ENCODE data around the gene TUBA1C. TPM values are rescaled to one million over a fixed set of nuclear protein-coding genes. Genes with fewer than 3 reads are reported as not detected.

Gene TUBA1C
- total RNA-seq = 234 and 342 TPM in 2 replicates

GRCh38 chr12:49264873-49265792, at the start of gene TUBA1C:
TSS of gene TUBA1C (plus strand) at chr12:49265082. CDS start at chr12:49265182, 100 bp downstream.

DNA sequence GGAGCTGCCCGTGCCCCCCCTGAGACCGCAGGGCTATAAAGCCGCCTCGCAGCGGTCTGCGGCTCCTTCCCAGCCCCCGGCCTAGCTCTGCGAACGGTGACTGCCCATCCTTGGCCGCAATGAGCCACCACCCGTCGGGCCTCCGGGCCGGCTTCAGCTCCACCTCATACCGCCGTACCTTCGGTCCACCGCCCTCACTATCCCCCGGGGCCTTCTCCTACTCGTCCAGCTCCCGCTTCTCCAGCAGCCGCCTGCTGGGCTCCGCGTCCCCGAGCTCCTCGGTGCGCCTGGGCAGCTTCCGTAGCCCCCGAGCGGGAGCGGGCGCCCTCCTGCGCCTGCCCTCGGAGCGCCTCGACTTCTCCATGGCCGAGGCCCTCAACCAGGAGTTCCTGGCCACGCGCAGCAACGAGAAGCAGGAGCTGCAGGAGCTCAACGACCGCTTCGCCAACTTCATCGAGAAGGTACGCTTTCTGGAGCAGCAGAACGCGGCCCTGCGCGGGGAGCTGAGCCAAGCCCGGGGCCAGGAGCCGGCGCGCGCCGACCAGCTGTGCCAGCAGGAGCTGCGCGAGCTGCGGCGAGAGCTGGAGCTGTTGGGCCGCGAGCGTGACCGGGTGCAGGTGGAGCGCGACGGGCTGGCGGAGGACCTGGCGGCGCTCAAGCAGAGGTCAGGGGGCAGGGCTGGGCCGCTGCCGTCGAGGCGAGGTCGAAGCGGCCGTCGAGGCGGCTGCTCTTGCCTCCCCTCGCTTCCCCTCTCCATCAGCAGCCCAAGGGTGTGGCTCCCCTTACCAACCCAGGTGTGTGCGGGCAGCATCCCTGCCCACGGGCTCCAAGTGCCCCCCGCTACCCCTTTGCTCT, 30.4 kb downstream of the TUBA1C start, which contains the start of gene PRPH:
Gene PRPH (plus strand): TSS at position 66 of the 855 bp plus-strand sequence. CDS start 54 bp downstream, at position 120.

DNA sequence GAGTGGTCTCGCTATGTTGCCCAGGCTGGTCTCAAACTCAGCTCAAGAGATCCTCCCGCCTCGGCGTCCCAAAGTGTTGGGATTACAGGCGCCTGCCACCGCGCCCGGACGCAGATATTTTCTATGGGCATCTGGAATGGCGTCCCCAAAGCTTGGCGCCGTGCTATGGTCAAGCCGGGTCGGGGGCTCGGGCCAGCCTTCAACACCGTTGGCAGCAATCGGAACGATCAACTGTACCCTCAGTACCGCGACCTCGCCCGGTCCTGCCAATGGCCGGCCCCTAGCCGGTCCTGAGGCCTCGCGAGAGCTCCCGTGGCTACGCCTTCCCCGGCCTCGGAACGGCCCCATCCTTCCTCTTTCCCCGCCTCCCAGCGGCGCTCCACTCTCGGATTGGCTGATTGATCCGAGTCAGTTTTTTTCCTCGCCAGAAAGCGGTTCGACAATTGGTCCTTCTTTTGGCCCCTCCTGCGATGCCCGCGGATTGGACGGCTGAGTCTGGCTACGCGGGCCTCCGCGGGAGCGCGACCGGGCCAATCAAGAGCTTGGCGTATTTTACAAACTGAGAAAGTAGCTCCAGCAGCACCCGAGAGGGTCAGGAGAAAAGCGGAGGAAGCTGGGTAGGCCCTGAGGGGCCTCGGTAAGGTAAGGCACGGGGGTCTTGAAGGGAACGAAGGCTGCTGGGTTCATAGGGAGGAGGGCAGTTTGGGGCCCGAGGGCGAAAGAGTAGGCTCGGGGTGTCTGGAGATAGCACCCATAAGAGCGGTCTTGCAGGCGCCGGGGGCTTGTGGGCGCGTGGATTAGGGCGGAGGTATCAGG, 58.0 kb downstream of the TUBA1C start, which contains the start of gene TROAP:
Gene TROAP (plus strand): TSS at position 548 of the 816 bp plus-strand sequence. CDS start 354 bp downstream, outside the sequence.

Other genes starting within 250 kb of the TUBA1C start
- 45.0 and 48.8 TPM in 2 replicates for gene PRKAG1, start 246.3 kb upstream of the TUBA1C start, total RNA-seq
- 36.2 and 58.5 TPM in 2 replicates for gene KMT2D, start 204.3 kb upstream of the TUBA1C start, total RNA-seq
- gene RHEBL1, start 195.1 kb upstream of the TUBA1C start, total RNA-seq = 0.94 and 2.1 TPM in 2 replicates
- 7.5 and 7.8 TPM in 2 replicates for gene DHH, start 170.3 kb upstream of the TUBA1C start, total RNA-seq
- 73.7 and 107 TPM in 2 replicates for gene LMBR1L, start 154.2 kb upstream of the TUBA1C start, total RNA-seq
- gene TUBA1B, start 133.7 kb upstream of the TUBA1C start, total RNA-seq = 1,723 and 2,063 TPM in 2 replicates
- gene TUBA1A, start 76.0 kb upstream of the TUBA1C start, total RNA-seq = 928 and 1,246 TPM in 2 replicates
- gene PRPH, start 30.1 kb downstream of the TUBA1C start, total RNA-seq = 0.19 and 0.36 TPM in 2 replicates
- gene TROAP, start 58.2 kb downstream of the TUBA1C start, total RNA-seq = 3.5 and 10.7 TPM in 2 replicates
- not detected in 2 replicates for gene C1QL4, start 72.1 kb downstream of the TUBA1C start, total RNA-seq
- 0.27 and 2.0 TPM in 2 replicates for gene DNAJC22, start 81.8 kb downstream of the TUBA1C start, total RNA-seq
- gene SPATS2, start 102.4 kb downstream of the TUBA1C start, total RNA-seq = 40.1 and 46.0 TPM in 2 replicates

Data from endothelial cell of coronary artery (primary cell).